ENCODE results near the gene ZNF362. TPM values are rescaled to one million over a fixed set of nuclear protein-coding genes. Genes with fewer than 3 reads are reported as not detected.

The ZNF362 gene
- total RNA-seq, 1 donor from 2014 or later, result 32.4 TPM

DNA sequence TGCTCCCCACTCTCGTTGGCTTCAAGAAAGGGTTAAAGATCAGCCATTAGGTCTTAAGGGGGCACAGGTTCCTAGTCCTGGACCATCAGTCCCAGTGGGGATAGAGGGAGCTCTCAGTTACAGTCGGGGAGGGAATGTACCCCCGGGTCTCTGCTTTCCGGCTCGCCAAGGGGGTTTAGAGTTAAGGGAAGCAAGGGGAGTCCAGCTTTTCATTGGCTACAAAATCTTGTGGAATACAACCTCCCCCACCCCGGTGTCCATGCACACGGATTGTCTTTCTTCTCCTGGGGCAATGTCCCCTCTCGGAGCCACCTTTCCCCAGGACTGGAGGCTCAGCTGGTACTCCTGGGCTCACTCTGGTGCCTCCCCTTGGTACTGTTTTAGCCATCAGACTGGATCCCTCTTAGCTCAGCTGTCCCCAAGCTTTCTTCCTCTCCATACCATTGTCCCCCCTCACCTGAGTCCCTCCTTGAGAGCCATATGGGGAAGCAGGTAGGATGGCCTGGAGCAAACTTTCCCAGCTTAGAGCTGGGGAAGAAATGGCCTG lies 64.4 kb downstream of the ZNF362 start, which contains the start of gene A3GALT2:
Gene A3GALT2 (minus strand): TSS at position 480 of the 547 bp plus-strand sequence. CDS start 0 bp downstream, at position 480.
- H3K9me3 ChIP-seq (replicated peaks), result no peaks in the 10 kb centered on the region
- TF ChIP-seq, protein P1, sequence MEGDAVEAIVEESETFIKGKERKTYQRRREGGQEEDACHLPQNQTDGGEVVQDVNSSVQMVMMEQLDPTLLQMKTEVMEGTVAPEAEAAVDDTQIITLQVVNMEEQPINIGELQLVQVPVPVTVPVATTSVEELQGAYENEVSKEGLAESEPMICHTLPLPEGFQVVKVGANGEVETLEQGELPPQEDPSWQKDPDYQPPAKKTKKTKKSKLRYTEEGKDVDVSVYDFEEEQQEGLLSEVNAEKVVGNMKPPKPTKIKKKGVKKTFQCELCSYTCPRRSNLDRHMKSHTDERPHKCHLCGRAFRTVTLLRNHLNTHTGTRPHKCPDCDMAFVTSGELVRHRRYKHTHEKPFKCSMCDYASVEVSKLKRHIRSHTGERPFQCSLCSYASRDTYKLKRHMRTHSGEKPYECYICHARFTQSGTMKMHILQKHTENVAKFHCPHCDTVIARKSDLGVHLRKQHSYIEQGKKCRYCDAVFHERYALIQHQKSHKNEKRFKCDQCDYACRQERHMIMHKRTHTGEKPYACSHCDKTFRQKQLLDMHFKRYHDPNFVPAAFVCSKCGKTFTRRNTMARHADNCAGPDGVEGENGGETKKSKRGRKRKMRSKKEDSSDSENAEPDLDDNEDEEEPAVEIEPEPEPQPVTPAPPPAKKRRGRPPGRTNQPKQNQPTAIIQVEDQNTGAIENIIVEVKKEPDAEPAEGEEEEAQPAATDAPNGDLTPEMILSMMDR (IDR thresholded peaks at IDR 0.05; ENCODE audit: borderline replicate concordance), result no peak
- no peak within 1 kb of the TSS for H3K27ac ChIP-seq (replicated peaks)
- no peak for DNase-seq
- H3K27me3 ChIP-seq (ENCODE audit: low read depth), result no peaks in the 10 kb centered on the region
- intact Hi-C loops (cut with micrococcal nuclease), result no loop called here
- no peak within 1 kb of the TSS for H3K4me3 ChIP-seq
- H3K36me3 ChIP-seq, result peaks cover 34% of the 10 kb centered on the region
- H3K4me1 ChIP-seq, result peaks cover 15% of the 10 kb centered on the region

- TF ChIP-seq, protein P1 (IDR thresholded peaks at IDR 0.05; ENCODE audit: borderline replicate concordance), result no peak
- peaks cover 20% of the 10 kb centered on the region for H3K4me1 ChIP-seq
- intact Hi-C loops (cut with micrococcal nuclease), result no loop called here
- H3K4me3 ChIP-seq, result no peak overlapping the region
- no peak for DNase-seq
- no peaks in the 10 kb centered on the region for H3K9me3 ChIP-seq (replicated peaks)
- peaks cover 39% of the 10 kb centered on the region for H3K36me3 ChIP-seq
- H3K27me3 ChIP-seq (ENCODE audit: low read depth), result no peaks in the 10 kb centered on the region
- no peak overlapping the region for H3K27ac ChIP-seq (replicated peaks)
Observed at GRCh38 chr1:33321178-33321577, 64.9 kb downstream of the ZNF362 start.

GRCh38 chr1:33322109-33322508 lies 65.8 kb downstream of the ZNF362 start:
- Histone ChIP-seq H3K36me3 (peaks cover 49% of the 10 kb centered on the region), H3K9me3 (replicated peaks) (no peaks in the 10 kb centered on the region), H3K27me3 (ENCODE audit: low read depth) (no peaks in the 10 kb centered on the region), H3K4me3 (no peak overlapping the region), H3K27ac (replicated peaks) (no peak overlapping the region), H3K4me1 (peaks cover 29% of the 10 kb centered on the region)
- intact Hi-C loops (cut with micrococcal nuclease), result no loop called here
- DNase-seq, result no peak
- TF ChIP-seq, protein P1 (IDR thresholded peaks at IDR 0.05; ENCODE audit: borderline replicate concordance), result no peak

DNA sequence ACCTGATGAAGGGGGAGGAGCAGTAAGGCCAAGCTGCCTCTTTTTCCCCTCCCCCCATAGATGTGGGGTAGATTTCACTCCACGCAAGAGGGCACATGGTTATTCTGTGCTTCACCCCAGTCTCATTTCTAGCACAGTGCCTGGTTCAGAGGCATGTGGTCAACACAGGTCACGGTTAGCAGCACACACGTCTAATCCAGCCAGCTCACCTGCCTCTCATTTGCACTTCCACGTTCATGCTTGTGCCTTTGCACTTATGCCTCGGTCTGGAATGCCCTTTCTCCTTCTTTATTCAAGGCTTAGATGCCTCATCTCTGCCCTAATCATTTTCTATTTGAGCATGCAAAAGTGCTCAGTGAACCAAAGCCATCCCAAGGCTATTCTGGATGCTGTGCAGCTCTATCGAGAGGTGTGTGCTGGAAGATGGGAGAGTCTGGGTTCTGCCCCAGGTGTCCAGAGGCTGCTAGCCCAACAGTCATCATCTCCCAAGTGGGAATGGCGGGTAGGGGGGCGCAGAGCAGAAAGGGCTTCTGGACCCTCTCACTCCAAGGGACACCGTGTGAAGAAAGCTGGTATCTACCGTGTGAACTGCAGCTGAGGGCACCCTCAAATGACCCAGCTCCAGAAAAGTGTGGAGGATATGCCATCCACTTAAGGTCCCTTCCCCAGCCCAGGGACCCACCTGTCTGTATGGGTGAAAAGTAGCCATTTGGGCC lies 66.7 kb downstream of the ZNF362 start:
- Histone ChIP-seq H3K27ac (replicated peaks) (no peak overlapping the region), H3K9me3 (replicated peaks) (no peaks in the 10 kb centered on the region), H3K27me3 (ENCODE audit: low read depth) (no peaks in the 10 kb centered on the region), H3K4me1 (peaks cover 38% of the 10 kb centered on the region), H3K36me3 (peaks cover 58% of the 10 kb centered on the region), H3K4me3 (no peak overlapping the region)
- TF ChIP-seq, protein P1 (IDR thresholded peaks at IDR 0.05; ENCODE audit: borderline replicate concordance), result no peak
- intact Hi-C loops (cut with micrococcal nuclease), result no loop called here
- no peak for DNase-seq

DNA sequence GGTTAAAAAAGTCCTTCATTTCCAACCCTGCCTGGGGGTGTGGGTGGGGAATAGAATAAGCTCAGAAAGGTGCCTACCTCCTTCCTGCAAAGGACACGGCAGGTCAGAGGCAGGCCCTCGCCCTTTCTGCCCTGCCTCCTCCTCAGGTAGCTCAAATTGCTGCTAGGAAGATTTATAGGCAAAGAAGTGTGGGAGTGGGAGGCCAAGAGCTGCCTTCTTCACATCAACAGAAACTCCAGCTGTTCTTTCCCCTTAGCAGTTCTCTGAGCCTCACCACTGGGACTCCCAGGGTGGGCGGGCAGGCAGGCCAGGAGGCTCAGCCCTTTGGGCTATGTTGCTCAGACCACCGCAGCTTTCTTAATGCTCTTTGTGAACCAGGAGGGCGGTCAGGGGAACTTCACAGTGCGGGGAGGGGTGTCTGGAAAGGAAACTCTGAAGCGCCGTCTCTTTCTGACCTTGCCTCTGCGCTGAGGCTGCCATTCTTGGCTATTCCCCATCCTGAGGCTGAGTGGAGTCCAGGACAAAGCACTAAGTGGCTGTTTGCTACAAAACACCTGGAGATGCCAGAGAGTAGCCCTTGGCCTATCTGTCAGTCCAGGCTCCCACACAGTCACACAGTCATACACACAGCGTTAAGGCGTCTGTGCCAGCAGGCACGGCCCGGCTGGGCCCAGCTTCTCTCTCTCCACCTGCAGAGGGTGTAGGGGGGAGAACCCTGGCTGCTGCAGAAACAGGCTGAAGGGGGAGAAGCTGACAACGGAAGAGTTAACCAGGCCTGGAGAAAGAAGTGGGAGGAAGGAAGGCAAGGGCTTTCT lies 67.6 kb downstream of the ZNF362 start:
- peaks cover 47% of the 10 kb centered on the region for H3K4me1 ChIP-seq
- H3K27ac ChIP-seq (replicated peaks), result peak overlapping the region; percentile 46
- TF ChIP-seq, protein P1 (IDR thresholded peaks at IDR 0.05; ENCODE audit: borderline replicate concordance), result no peak
- peaks cover 66% of the 10 kb centered on the region for H3K36me3 ChIP-seq
- intact Hi-C loops (cut with micrococcal nuclease), result no loop called here
- no peak for DNase-seq
- H3K27me3 ChIP-seq (ENCODE audit: low read depth), result no peaks in the 10 kb centered on the region
- no peaks in the 10 kb centered on the region for H3K9me3 ChIP-seq (replicated peaks)
- H3K4me3 ChIP-seq, result no peak overlapping the region

Measured in left ventricle myocardium inferior (tissue), 1 donor.